Vagina (tissue), 2 donors: Measurements from ENCODE around the gene MPV17.

Experiments used
- POLR2A ChIP-seq, 2 donors: fragments of 450-650 bp; IDR thresholded peaks; one replicate each; pipeline ENCODE4 v1.6.1; 2017; ENCODE audit warnings: antibody characterized with exemption in 2 of 2, mild to moderate bottlenecking in 2 of 2, moderate library complexity in 2 of 2
- POLR2AphosphoS5 ChIP-seq, 2 donors: sonication (generic); formaldehyde crosslinking; IDR thresholded peaks; one replicate each; pipeline ENCODE4 v1.9.0; 2017; ENCODE audit warnings: antibody characterized with exemption in 2 of 2, mild to moderate bottlenecking in 2 of 2, low read depth in 1 of 2; ENCODE audit not compliant: insufficient read depth in 1 of 2
- TF ChIP-seq, protein P1 (sequence below), 3 experiments: fragments of 450-650 bp in 2 of 3; fragments of 200-600 bp in 1 of 3; sonication (generic) in 1 of 3; IDR thresholded peaks; one replicate each; pipeline ENCODE4 v1.5.1; 2017 to 2019; ENCODE audit warnings: antibody characterized with exemption in 3 of 3, mild to moderate bottlenecking in 2 of 3, moderate library complexity in 2 of 3

DNA sequence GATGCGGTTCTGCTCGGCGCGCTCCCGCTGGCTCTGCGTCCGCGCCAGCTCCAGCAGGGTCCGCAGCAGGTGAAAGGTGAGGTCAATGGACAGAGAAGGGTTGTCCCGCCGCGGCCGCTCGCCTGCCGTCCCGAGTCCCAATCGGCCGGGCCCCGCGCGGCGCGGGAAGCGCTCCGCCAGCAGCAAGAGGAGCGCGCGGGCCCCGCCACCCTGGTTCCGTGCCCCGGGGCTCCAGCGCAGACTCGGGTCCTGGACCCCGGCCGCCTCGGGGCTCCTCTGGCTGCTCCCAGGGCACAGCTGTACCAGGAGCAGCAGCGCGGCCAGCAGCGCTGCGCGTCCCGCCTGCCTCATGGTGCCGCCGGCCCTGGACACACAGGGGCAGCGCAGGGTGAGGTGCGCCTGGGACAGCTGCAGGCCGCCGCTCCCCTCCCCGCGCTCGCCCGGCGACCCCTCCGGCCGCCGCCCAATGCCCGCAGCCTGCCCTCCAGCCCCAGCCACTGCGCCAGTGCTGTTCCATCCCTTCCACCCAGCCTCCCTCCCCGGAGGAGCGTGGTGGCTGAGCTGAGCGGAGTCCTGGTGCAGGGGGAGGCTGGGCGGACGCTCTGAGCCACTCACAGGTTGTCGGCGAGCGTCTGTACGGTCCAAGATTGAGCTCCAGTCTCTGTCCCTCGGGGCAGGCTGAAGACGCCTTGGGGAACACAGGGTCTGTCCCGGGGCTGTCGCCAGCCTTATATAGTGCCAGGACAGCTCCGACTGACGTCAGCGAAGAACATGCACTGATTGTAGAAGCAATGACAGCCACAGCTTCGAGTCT is 15.1 kb downstream of the MPV17 start:
- TF ChIP-seq, protein P1, sequence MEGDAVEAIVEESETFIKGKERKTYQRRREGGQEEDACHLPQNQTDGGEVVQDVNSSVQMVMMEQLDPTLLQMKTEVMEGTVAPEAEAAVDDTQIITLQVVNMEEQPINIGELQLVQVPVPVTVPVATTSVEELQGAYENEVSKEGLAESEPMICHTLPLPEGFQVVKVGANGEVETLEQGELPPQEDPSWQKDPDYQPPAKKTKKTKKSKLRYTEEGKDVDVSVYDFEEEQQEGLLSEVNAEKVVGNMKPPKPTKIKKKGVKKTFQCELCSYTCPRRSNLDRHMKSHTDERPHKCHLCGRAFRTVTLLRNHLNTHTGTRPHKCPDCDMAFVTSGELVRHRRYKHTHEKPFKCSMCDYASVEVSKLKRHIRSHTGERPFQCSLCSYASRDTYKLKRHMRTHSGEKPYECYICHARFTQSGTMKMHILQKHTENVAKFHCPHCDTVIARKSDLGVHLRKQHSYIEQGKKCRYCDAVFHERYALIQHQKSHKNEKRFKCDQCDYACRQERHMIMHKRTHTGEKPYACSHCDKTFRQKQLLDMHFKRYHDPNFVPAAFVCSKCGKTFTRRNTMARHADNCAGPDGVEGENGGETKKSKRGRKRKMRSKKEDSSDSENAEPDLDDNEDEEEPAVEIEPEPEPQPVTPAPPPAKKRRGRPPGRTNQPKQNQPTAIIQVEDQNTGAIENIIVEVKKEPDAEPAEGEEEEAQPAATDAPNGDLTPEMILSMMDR (IDR thresholded peaks at IDR 0.05), result no peak
- TF ChIP-seq POLR2A (IDR thresholded peaks at IDR 0.05) (no peak), POLR2AphosphoS5 (IDR thresholded peaks at IDR 0.05; ENCODE audit: insufficient read depth in 1 of 2, low read depth in 1 of 2) (no peak)
